HepG2 (cell line): ENCODE data around the gene DDX39B. TPM values are rescaled to one million over a fixed set of nuclear protein-coding genes. Genes with fewer than 3 reads are reported as not detected.

Source experiments
- AKNA ChIP-seq: sonication (generic); formaldehyde crosslinking; IDR thresholded peaks from 2 replicates; pipeline ENCODE4 v1.4.0; 2020; ENCODE audit warnings: missing genetic modification reagents, borderline replicate concordance
- BRF2 ChIP-seq: sonication (generic); formaldehyde crosslinking; IDR thresholded peaks from 2 replicates; pipeline ENCODE4 v1.8.1; 2022; ENCODE audit warnings: mild to moderate bottlenecking, missing genetic modification reagents
- CCAR2 ChIP-seq: fragments of 200-400 bp; formaldehyde crosslinking; optimal IDR thresholded peaks from 2 replicates; pipeline ENCODE3; 2018; ENCODE audit warnings: low read depth, mild to moderate bottlenecking, low read length, moderate library complexity
- FOXJ3 ChIP-seq: sonication (generic); formaldehyde crosslinking; IDR thresholded peaks from 2 replicates; pipeline ENCODE4 v1.4.0; 2020; ENCODE audit warnings: missing genetic modification reagents, mild to moderate bottlenecking, borderline replicate concordance
- HNF4A ChIP-seq: sonication (generic); formaldehyde crosslinking; IDR thresholded peaks from 2 replicates; pipeline ENCODE4 v1.4.0; 2020; ENCODE audit warnings: missing genetic modification reagents
- JUNB ChIP-seq: sonication (generic); formaldehyde crosslinking; IDR thresholded peaks from 2 replicates; pipeline ENCODE4 v1.8.0; 2022; ENCODE audit warnings: missing genetic modification reagents, mild to moderate bottlenecking, borderline replicate concordance
- KLF16 ChIP-seq, 2 experiments: sonication (generic) in 1 of 2; formaldehyde crosslinking in 1 of 2; IDR thresholded peaks; 2 replicates each; pipeline versions ENCODE4 v1.6.1 to v1.8.0; 2016 to 2023; ENCODE audit warnings: missing genetic modification reagents in 2 of 2, missing compliant biosample characterization in 1 of 2
- MEIS2 ChIP-seq: sonication (generic); formaldehyde crosslinking; IDR thresholded peaks from 2 replicates; pipeline ENCODE4 v1.9.0; 2021; ENCODE audit warnings: mild to moderate bottlenecking, missing genetic modification reagents
- NR0B2 ChIP-seq: sonication (generic); formaldehyde crosslinking; IDR thresholded peaks from 2 replicates; pipeline ENCODE4 v1.4.0; 2020; ENCODE audit warnings: mild to moderate bottlenecking, missing genetic modification reagents
- PCBP2 ChIP-seq: fragments of 200-400 bp; formaldehyde crosslinking; optimal IDR thresholded peaks from 2 replicates; pipeline ENCODE3; 2018; ENCODE audit warnings: low read length, low read depth; ENCODE audit not compliant: poor library complexity, severe bottlenecking
- REL ChIP-seq: sonication (generic); formaldehyde crosslinking; conservative IDR thresholded peaks from 2 replicates; pipeline ENCODE4 v1.8.0; 2022; ENCODE audit warnings: mild to moderate bottlenecking, missing genetic modification reagents, moderate library complexity
- SMAD3 ChIP-seq: sonication (generic); formaldehyde crosslinking; IDR thresholded peaks from 2 replicates; pipeline ENCODE4 v1.4.0; 2020; ENCODE audit warnings: missing genetic modification reagents
- TFDP1 ChIP-seq: IDR thresholded peaks from 2 replicates; pipeline ENCODE4 v1.6.1; 2016; ENCODE audit warnings: missing compliant biosample characterization, missing genetic modification reagents, borderline replicate concordance
- ZBTB33 ChIP-seq: sonication (generic); formaldehyde crosslinking; IDR thresholded peaks from 2 replicates; pipeline ENCODE4 v1.4.0; 2020; ENCODE audit warnings: missing genetic modification reagents
- ZNF331 ChIP-seq: sonication (generic); formaldehyde crosslinking; IDR thresholded peaks from 2 replicates; pipeline ENCODE4 v1.4.0; 2020; ENCODE audit warnings: missing genetic modification reagents
- ZNF850 ChIP-seq: sonication (generic); formaldehyde crosslinking; conservative IDR thresholded peaks from 2 replicates; pipeline ENCODE4 v1.9.0; 2021; ENCODE audit warnings: mild to moderate bottlenecking, missing genetic modification reagents
- polyA plus RNA-seq, 8 experiments: library from polyadenylated mRNA; depleted of rRNA in 3 of 8; stranded (reverse) in 7 of 8; unstranded in 1 of 8; fragments of >200 nt; fragmentation: Illumina TruSeq in 4 of 8; extraction: Trizol in 4 of 8; gene quantifications; 2 replicates each; pipeline versions ENCODE4 v1.2.1 to v1.2.3, GENCODE V29; 2011 to 2016; ENCODE audit warnings: low read depth in 4 of 8, missing spikeins in 1 of 8, mixed read lengths in 1 of 8; ENCODE audit not compliant: insufficient read depth in 1 of 8
- total RNA-seq, 5 experiments: library from RNA; depleted of rRNA; stranded (reverse); fragments of >200 nt; fragmentation: Illumina TruSeq; extraction: Trizol; gene quantifications; 2 replicates each; pipeline ENCODE4 v1.2.3, GENCODE V29; 2016; ENCODE audit warnings: low read depth in 1 of 5

Gene DDX39B
- total and polyA plus RNA-seq, 2 of the 13 experiments (the other 11 are each of a cell fraction or from before 2014, with no cell fraction given): 570 to 678 TPM

- TF ChIP-seq ZBTB33 (CRISPR knock-in tag): peak; percentile 36; the same call in 1 of the 2 replicates
- TF ChIP-seq TFDP1 (CRISPR knock-in tag): peak; percentile 65
- TF ChIP-seq AKNA (CRISPR knock-in tag): no peak
- no peak for TF ChIP-seq FOXJ3
- TF ChIP-seq JUNB (CRISPR knock-in tag): 0 out of 2 replicates have a peak, but pooled peaks have one; percentile 41
- TF ChIP-seq ZNF331 (CRISPR knock-in tag): peak; percentile 82
- TF ChIP-seq PCBP2: peak; percentile 59
- TF ChIP-seq ZNF850 (CRISPR knock-in tag): no peak
- 0 out of 2 replicates have a peak, but pooled peaks have one; percentile 9 for TF ChIP-seq HNF4A (CRISPR knock-in tag)
- 0 out of 2 replicates have a peak, but pooled peaks have one; percentile 38 for TF ChIP-seq BRF2 (CRISPR knock-in tag)
- TF ChIP-seq SMAD3 (CRISPR knock-in tag): peak; percentile 59; the same call in 1 of the 2 replicates
- peak; percentile 61; the same call in 1 of the 2 replicates for TF ChIP-seq REL (CRISPR knock-in tag)
- 0 out of 2 replicates have a peak, but pooled peaks have one; percentile 42 for TF ChIP-seq MEIS2 (CRISPR knock-in tag)
- TF ChIP-seq NR0B2: no peak
- TF ChIP-seq KLF16 (CRISPR knock-in tag; IDR thresholded peaks at IDR 0.05): peak in 1 of 2 experiments; percentile 88; a peak in 1 of 4 replicates
- peak; percentile 92 for TF ChIP-seq CCAR2
Observed at GRCh38 chr6:31546958-31547726, 5.3 kb upstream of the DDX39B start, which contains the start of gene NFKBIL1 (continued).
